ENCODE results near the gene TRIM75. TPM values are rescaled to one million over a fixed set of nuclear protein-coding genes. Genes with fewer than 3 reads are reported as not detected.

Gene TRIM75
- total RNA-seq, result not detected
- not detected for polyA plus RNA-seq
- long read RNA-seq, donor 1, result 0 reads
- long read RNA-seq, donor 2, partial matches to known transcripts, result 15 of 15 reads
- long read RNA-seq, donor 2, other reads (novel, unspliced or antisense), result 0 of 15 reads
- long read RNA-seq, donor 3, result 0 reads
- long read RNA-seq, donor 4, result 0 reads
- long read RNA-seq, donor 5, result 0 reads
- long read RNA-seq, donor 6, result 0 reads
- long read RNA-seq, donor 7, result 0 reads
- long read RNA-seq, donor 8, result 0 reads
- long read RNA-seq, donor 9, result 0 reads
- long read RNA-seq, donor 10, result 0 reads

- H3K27me3 ChIP-seq, result no peaks in the 10 kb centered on the region
- no peaks in the 10 kb centered on the region for H3K36me3 ChIP-seq (replicated peaks in 1 of 2)
- intact Hi-C loops (cut with DNase I), result no loop called here
- TF ChIP-seq POLR2A (IDR thresholded peaks at IDR 0.05), result no peak
- no peak for TF ChIP-seq CTCF (IDR thresholded peaks at IDR 0.05)
- DNase-seq, result no peak
- no peak within 1 kb of the TSS for H3K4me3 ChIP-seq
- WGBS, 4 donors, result 73 to 90% (median 81%) methylated on average over 6 of the region's 6 CpGs
- H3K9me3 ChIP-seq (replicated peaks in 1 of 3), result no peaks in the 10 kb centered on the region
- H3K4me1 ChIP-seq (replicated peaks in 1 of 2), result no peaks in the 10 kb centered on the region
- H3K27ac ChIP-seq, result no peak within 1 kb of the TSS
These were observed at the start of gene TRIM75 for GRCh38 chr4:165053645-165054044. TRIM75 (plus strand) TSS chr4:165053866; CDS start chr4:165059148, 5,282 bp downstream.

- H3K9me3 ChIP-seq (replicated peaks in 1 of 3), result no peaks in the 10 kb centered on the region
- TF ChIP-seq CTCF (IDR thresholded peaks at IDR 0.05) (no peak), POLR2A (IDR thresholded peaks at IDR 0.05) (no peak)
- no peak overlapping the region for H3K27ac ChIP-seq
- H3K4me3 ChIP-seq, result no peak overlapping the region
- no peaks in the 10 kb centered on the region for H3K4me1 ChIP-seq (replicated peaks in 1 of 2)
- H3K36me3 ChIP-seq (replicated peaks in 1 of 2), result no peaks in the 10 kb centered on the region
- DNase-seq, result no peak
- H3K27me3 ChIP-seq, result peaks cover 2% of the 10 kb centered on the region
- intact Hi-C loops (cut with DNase I), result no loop called here
- WGBS, 4 donors, result 63 to 82% (median 72%) methylated on average over 6 of the region's 6 CpGs
These were observed 48.2 kb upstream of the TRIM75 start for GRCh38 chr4:165005352-165005925.

GRCh38 chr4:165006456-165006855 is 47.2 kb upstream of the TRIM75 start:
- no peak for DNase-seq
- Histone ChIP-seq H3K4me3 (no peak overlapping the region), H3K4me1 (replicated peaks in 1 of 2) (no peaks in the 10 kb centered on the region), H3K27ac (no peak overlapping the region), H3K36me3 (replicated peaks in 1 of 2) (no peaks in the 10 kb centered on the region), H3K27me3 (peaks cover 10% of the 10 kb centered on the region), H3K9me3 (replicated peaks in 1 of 3) (no peaks in the 10 kb centered on the region)
- no peak for TF ChIP-seq CTCF (IDR thresholded peaks at IDR 0.05)
- TF ChIP-seq POLR2A (IDR thresholded peaks at IDR 0.05), result no peak
- 75 to 90% (median 85%) methylated on average over 5 to 9 of the region's 9 CpGs for WGBS, 4 donors
- intact Hi-C loops (cut with DNase I), result no loop called here

GRCh38 chr4:165006886-165007285 is 46.8 kb upstream of the TRIM75 start:
- Histone ChIP-seq H3K27me3 (peaks cover 10% of the 10 kb centered on the region), H3K27ac (no peak overlapping the region), H3K36me3 (replicated peaks in 1 of 2) (no peaks in the 10 kb centered on the region), H3K9me3 (replicated peaks in 1 of 3) (no peaks in the 10 kb centered on the region), H3K4me1 (replicated peaks in 1 of 2) (no peaks in the 10 kb centered on the region), H3K4me3 (no peak overlapping the region)
- DNase-seq, result no peak
- 60 to 81% (median 72%) methylated on average over 5 of the region's 5 CpGs for WGBS, 4 donors
- intact Hi-C loops (cut with DNase I), result no loop called here
- no peak for TF ChIP-seq POLR2A (IDR thresholded peaks at IDR 0.05)
- no peak for TF ChIP-seq CTCF (IDR thresholded peaks at IDR 0.05)
